HG02870 (cell line): ENCODE data around the gene C12orf76.
"Not testable (repeated sequence)": the region's sequence is repeated elsewhere in the genome, so short reads cannot be mapped to it uniquely, and the experiment has no call there.

Source experiments
- ATAC-seq: cut with Tn5 transposase; IDR thresholded peaks from one replicate; pipeline ENCODE4 v1.9.1; 2021; ENCODE audit warnings: mild to moderate bottlenecking, moderate library complexity; ENCODE audit not compliant: unreplicated experiment

C12orf76 gene

DNA sequence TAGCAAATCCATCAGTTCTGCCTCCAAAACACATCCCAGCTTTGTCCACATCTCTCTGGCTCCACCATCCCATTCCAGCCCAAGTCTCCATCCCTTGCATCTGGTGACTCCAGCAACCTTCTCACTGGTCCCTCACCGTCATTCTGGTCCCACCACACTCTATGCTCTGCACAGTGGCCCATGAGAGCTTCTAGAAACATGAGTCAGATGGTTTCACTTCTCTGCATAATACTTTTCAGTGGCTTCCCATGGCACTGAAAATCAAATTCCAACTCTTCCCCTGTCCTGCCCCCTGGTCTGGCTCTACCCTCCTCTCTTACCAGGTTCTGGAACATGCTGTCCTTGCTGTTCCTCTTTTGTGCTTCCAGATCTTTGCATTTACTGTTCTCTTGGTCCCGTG is 17.2 kb upstream of the C12orf76 start:
- ATAC-seq: no peak

DNA sequence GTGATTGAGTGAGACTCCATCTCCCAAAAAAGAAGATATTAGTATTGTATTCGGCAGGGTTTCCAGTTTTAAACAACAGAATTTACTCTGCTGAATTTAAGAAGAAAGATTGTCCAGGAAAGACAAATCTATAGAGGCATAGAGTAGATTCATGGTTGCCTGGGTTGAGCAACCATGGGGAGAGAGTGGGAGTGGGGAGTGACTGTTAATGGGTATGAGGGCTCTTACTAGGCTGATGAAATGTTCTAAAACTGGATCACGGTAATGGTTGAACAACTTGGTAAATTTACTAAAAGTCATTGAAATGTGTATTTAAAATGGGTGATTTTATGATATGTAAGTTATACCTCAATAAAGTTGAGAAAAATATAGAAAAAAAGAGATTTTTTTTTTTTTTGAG is 13.9 kb upstream of the C12orf76 start:
- ATAC-seq: no peak

DNA sequence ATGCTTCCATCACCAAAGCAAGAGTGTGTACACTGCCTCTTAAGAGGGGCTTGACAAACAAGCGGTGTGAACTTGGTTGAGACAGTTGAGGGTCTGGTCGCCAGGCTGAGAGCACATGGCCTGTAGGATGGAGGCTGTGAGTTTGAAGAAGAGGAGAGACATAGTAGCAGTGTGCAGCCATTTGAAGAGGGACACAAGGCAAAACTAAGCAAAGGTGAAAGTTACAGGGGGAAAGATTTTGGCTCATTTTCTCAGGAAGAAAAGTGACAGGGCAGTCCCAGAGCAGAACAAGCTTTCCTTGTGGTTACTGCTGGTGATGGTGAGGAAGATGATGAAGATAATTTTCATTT is 11.3 kb upstream of the C12orf76 start:
- ATAC-seq: no peak

DNA sequence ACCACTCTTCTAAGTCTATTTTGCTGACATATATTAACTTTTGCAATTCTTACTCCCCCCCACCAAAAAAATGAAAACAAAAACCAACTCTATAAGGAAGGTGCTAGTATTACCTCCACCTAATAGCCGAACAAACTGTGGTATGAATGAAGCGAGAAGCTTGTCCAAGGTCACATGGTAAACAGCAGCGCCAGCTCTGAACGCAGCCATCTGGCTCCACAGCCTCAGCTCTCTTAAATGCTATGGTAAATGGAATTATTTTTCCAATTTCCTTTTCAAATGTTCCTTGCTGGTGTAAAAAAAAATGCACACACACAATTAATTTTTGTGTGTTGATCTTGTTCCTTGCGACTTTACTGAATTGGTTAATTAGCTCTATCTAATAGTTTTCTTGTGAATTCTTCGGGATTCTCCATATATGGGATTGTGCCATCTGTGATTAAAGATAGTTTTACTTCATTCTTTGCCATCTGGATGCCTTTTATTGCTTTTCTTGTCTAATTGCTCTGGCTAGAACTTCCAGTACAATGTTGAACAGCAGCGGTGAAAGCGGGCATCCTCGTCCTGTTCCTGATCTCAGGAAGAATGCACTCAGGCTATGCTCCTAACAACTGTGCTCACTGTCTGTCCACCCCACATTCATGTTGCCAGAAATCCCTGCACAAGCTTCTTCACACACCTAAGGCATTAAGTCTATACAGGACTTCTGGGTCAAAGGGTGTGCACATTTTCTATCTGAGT is 10.7 kb upstream of the C12orf76 start:
- ATAC-seq: no peak

- not testable (repeated sequence) for ATAC-seq
Measured at GRCh38 chr12:110056643-110057042, 8.3 kb upstream of the C12orf76 start.

DNA sequence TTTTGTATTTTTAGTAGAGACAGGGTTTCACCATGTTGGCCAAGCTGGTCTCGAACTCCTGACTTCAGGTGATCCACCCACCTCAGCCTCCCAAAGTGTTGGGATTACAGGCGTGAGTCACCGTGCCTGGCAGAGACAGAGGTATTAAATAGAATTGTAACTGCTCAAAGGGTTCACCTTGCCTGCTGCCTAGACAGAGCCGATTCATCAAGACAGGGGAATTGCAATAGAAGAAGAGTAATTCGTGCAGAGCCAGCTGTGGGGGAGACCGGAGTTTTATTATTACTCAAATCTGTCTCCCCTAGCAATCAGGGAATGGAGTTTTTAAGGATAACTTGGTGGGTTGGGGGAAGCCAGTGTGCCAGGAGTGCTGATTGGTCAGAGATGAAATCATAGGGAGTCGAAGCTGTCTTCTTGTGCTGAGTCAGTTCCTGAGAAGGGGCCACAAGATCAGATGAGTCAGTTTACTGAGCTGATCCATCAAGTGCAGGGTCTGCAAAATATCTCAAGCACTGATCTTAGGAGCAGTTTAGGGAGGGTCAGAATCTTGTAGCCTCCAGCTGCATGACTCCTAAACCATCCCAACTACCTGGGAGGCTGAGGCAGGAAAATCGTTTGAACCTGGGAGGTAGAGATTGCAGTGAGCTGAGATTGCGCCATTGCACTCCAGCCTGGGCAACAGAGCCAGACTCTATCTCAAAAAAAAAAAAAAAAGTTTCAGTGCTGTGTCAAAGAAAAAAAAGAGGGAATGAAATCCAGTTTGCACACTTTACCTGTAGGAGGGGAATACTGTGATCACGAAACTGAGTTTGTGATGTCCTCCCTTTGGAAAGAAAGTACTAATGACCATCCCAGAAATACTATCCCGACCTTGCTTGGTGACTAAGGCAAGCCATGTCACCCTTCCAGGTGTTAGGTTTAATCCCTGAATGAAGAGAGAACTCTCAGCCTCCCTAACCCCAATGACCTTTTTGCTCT is 7.3 kb upstream of the C12orf76 start:
- not testable (repeated sequence) for ATAC-seq

DNA sequence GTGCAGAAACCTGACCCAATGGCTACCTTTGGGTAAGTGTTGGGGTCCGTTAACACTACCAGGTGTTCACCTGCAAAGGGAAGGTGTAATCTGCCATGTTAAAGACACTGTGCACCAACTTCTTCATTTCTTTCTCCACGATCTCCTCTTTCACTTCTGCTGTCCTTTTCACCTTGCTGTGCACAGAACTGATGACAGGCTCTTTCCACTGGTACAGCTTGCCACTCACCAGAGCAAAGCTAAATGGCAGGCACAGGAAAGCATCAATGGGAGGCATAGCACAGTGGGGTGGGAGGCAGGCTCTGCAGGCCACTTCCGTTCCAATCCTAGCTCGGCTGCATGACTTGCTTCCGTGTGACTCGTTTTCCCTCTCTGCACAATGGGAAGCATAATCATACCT is 2.6 kb upstream of the C12orf76 start:
- no peak for ATAC-seq

DNA sequence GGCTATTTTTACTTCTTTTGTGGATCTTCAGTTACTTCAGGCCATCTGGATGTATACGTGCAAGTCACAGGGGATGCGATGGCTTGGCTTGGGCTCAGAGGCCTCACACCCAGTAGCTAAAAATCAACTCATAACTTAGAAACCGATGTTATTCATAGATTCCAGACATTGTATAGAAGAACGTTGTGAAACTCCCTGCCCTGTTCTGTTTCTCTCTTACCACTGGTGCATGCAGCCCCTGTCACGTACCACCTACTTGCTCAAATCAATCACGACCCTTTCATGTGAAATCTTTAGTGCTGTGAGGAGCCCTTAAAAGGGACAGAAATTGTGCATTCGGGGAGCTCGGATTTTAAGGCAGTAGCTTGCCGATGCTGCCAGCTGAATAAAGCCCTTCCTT is 1.3 kb upstream of the C12orf76 start:
- not testable (repeated sequence) for ATAC-seq

GRCh38 chr12:110049034-110049433 is 712 bp upstream of the C12orf76 start:
- not testable (repeated sequence) for ATAC-seq

GRCh38 chr12:110047297-110047940 is 903 bp downstream of the C12orf76 start:
- ATAC-seq: no peak

DNA sequence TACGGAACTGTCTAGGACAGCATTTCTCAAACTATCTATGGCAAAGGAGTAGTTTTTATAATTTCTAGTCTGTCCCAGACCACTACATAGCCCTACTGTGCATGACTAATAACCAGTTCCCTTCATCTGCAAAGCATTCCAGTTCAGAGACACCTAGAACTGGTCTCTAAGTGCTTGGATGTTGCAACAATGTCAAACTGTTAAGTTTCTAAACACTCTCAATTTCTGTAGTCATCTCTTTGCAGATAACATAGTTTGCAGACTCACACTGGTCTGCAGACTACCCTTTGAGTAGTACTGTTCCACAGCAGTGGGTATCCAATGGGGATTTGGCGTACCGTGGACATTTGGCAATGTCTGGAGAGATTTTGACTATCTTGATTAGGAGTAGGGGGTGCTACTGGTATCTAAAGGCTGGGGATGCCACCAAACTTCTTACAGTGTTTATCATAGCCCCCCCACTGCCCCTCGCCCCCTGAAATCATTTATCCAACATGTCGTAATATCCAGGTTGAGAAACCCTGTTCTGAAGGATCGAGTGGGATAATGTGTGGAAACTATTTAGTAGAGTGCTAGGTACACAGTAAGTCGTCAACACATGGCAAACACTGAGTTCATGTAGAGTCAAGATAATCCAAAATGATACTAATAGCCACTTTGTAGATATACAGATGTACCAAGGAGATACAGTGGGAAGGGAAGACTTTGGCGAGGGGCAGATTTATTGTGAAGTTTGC is 1.7 kb downstream of the C12orf76 start:
- ATAC-seq: no peak

DNA sequence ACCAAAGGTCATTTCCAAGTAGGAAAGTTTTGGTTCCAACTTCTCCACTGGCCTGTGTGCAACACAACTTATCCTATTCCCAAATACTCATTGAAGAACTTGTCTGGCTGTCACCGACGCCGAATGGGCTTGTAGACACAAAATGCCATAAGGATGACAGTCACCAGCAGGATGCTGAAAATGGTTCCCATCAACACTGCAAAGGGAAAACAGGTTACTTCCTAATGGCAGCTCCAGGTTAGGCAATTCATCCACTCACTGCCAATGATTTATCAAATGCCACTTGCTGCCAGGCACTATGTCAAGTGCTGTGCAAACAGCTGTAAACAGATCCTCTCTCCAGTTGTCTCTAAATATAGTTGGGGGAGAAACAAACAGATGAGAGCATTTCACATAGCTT is 6.1 kb downstream of the C12orf76 start:
- ATAC-seq: no peak

- ATAC-seq: no peak
Measured at GRCh38 chr12:110039085-110039807, 9.1 kb downstream of the C12orf76 start.

GRCh38 chr12:110038741-110039084 is 9.6 kb downstream of the C12orf76 start:
- no peak for ATAC-seq

GRCh38 chr12:110037315-110037714 is 11.0 kb downstream of the C12orf76 start:
- ATAC-seq: no peak

DNA sequence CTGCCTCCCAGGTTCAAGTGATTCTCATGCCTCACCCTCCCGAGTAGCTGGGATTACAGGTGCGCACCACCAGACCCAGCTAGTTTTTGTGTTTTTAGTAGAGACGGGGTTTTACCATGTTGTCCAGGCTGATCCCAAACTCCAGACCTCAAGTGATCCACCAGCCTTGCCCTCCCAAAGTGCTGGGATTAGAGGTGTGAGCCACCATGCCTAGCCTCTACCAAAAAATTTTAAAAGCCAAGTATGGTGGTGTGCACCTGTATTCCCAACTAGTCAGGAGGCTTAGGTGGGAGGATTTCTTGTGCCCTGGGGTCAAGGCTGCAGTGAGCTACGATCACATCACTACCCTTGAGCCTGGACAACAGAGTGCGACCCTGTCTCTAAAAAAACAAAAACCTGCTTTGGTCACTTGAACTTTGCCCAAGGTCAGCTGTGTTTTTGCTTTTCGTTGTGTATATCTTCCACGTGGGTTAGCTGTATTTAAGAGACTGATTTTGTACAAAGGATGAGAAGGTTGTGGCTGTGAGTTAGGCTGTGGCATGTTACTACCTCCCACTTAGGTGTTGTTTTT is 12.7 kb downstream of the C12orf76 start:
- no peak for ATAC-seq

- ATAC-seq: no peak
Measured at GRCh38 chr12:110033888-110034287, 14.4 kb downstream of the C12orf76 start.

DNA sequence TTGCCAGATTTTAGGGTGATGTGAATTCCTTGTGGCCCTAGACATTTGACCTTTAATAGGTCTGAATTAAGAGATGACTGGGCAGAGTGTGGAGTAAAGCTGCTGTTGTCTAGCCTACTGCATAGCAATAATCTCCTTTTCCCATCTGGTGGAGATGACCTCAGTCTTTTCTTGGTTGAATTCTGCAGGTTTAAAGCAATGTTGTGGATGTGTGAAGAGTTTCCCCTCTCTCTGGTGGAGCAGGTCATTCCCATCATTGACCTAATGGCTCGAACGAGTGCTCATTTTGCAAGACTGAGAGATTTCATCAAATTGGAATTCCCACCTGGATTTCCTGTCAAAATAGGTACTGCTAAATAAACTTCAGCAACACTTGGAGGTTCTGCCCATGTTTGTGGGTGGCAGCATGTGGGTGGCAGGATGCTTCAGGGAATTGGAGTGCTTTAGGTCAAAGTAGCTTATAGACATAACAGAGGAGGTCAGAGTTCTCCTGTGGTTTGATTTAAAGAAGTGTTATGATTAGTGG is 19.0 kb downstream of the C12orf76 start:
- no peak for ATAC-seq

- ATAC-seq: no peak
Measured at GRCh38 chr12:110028323-110028722, 20.0 kb downstream of the C12orf76 start.

DNA sequence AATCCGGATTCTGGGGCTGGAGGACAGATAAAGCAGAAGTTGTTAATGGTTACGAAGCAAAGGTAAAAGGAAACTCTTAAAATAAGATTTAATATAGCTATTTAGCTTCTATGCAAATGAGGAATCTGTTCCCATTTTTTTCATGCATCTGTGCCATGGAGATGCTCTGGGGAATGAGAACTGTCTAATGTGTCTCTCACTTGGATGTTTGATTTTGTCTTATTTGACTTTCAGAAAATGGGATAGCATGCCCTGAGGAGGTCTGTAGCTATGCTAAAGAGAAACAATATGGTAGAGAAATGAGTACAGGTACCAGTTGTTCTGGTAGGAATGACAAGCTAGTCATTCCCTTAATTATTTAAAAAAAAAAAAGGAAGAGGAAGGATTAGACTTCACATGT is 24.3 kb downstream of the C12orf76 start:
- no peak for ATAC-seq
